C4-2B (cell line): ENCODE results near the gene LARP4B.

ENCODE experiments used
- H3K27ac ChIP-seq: fragments of 450-650 bp; 2 replicates; pipeline ENCODE4 v1.5.1; 2017
- ZFX ChIP-seq: fragments of 450-650 bp; IDR thresholded peaks from 2 replicates; pipeline ENCODE4 v1.6.1; 2017
- TF ChIP-seq, protein P1 (sequence below): fragments of 450-650 bp; conservative IDR thresholded peaks from 2 replicates; pipeline ENCODE4 v1.5.1; 2017; ENCODE audit warnings: mild to moderate bottlenecking

The LARP4B gene

DNA sequence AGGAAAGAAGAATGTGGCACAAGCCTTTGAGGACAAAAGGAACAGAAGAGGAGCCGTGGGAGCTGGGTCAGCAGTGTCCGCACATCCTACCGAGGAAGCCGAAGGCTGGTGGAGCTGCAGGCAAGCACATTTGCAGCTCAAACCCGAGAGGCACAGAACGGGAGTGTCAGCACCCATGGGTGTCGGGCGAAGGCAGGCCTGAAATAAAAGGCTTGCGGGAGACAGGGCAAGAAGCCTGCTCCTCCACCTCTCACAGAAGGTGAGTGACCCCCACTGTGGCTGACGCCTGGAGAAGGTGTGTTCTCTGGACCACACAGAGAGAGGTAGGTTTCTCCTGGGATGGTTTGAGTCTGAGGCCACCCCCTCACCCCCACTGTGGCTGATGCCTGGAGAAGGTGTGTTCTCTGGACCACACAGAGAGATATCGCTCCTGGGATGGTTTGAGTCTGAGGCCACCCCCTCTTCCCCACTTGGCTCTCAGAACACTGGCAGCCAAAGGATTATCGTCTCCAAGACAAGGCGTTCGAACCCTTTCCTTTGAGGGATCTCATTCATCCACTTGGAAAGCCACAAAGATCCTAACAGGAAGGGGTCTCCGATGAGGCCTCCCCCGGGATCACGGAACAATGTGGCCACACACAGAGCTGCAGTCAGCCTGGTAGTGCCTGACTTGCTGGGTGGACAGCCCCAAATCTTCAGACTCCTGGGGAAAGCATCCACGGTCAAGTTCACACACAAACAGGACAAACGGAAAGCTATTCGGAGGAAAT is 35.1 kb upstream of the LARP4B start:
- H3K27ac ChIP-seq = no peak overlapping the region
- no peak for TF ChIP-seq ZFX
- TF ChIP-seq, protein P1, sequence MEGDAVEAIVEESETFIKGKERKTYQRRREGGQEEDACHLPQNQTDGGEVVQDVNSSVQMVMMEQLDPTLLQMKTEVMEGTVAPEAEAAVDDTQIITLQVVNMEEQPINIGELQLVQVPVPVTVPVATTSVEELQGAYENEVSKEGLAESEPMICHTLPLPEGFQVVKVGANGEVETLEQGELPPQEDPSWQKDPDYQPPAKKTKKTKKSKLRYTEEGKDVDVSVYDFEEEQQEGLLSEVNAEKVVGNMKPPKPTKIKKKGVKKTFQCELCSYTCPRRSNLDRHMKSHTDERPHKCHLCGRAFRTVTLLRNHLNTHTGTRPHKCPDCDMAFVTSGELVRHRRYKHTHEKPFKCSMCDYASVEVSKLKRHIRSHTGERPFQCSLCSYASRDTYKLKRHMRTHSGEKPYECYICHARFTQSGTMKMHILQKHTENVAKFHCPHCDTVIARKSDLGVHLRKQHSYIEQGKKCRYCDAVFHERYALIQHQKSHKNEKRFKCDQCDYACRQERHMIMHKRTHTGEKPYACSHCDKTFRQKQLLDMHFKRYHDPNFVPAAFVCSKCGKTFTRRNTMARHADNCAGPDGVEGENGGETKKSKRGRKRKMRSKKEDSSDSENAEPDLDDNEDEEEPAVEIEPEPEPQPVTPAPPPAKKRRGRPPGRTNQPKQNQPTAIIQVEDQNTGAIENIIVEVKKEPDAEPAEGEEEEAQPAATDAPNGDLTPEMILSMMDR = no peak

DNA sequence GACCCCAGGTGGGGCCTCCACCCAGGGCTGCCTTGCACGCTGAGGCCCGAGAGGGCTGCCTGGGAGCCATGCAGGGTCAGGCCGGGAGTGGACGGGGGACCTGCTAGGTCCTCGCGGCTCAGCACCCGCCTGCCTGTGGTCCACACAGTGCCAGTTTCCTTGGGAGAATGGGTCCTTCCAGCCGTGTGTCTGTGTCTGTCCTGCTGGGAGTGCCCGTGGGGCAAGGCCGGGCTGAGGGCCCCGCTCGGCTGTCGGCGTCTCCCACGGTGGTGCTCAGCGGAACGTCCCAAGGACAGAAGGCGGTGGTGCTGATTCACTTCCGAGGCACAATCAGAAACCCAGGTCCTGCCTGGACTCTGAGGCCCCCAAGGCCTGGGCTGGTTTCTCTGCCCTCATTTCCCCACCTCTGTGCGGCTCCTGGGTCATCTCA is 33.5 kb upstream of the LARP4B start:
- no peak for TF ChIP-seq ZFX
- no peak overlapping the region for H3K27ac ChIP-seq

DNA sequence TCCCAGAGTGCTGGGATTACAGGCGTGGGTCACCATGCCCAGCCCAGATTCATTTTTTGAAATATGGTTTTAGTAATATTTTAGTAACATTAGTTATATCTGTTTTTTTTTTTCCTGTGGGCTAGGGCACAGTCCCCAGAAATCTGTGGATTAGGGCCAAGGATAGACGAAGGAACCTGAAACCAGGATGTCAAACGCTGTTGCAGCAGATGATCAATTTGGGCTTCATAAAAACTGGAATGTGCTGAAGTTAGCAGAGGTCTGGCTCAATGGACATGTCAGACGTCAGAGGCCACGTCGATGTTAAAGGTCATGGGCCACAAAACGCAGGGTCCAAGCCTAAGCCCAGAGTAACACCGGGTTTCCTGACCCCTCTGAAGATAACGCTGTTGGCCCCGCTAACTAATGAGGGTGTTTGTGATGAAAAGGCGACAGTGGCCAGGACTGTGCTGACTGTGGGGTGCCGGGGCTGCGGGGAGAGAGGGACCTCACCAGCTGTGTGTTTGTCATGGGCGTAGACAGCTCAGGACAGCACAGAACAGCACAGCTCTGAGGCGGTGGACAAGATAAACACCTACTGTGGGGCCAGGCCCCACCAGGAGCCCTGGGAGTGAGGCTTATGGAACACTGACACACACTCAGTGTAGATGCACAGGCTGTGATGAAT is 32.9 kb upstream of the LARP4B start:
- H3K27ac ChIP-seq = no peak overlapping the region
- TF ChIP-seq, protein P1 = no peak
- TF ChIP-seq ZFX = no peak

DNA sequence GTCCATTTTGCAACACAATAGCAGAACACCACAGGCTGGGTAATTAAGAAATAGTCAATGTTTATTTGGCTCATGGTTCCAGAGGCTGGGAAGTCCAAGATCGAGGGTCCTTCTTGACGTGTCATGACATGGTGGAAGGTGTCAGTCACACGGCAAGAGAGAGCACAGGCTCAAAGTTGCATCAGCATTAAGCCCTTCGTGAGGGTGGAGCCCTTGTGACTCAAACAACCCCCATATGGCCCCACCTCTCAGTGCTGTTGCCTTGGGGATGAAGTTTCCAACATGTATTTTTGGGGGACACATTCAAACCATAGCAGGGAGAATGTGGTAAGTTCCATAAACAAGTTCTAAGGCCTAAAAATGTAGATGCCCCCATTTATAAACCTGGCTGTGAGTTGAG is 32.1 kb upstream of the LARP4B start:
- TF ChIP-seq, protein P1 = no peak
- TF ChIP-seq ZFX = no peak
- no peak overlapping the region for H3K27ac ChIP-seq

DNA sequence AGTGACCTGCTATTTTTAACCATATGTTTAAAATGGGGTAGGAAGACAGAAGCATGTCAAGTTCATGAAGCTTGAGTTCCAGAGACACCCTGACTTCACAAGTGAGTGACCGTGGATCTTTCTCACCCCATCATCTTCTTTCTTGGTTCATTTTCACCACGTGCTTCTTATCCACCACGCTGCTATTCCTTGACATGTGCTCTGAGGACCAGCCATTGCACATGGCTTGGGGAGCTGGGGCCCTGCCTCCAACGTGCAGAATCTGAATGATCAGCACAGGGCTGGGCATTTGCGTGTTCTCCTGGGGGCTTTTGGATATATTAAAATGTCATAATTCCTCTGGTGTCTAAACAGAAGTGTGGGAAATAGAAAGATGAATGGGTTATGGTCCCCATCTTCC is 31.7 kb upstream of the LARP4B start:
- TF ChIP-seq, protein P1 = no peak
- no peak for TF ChIP-seq ZFX
- H3K27ac ChIP-seq = no peak overlapping the region

DNA sequence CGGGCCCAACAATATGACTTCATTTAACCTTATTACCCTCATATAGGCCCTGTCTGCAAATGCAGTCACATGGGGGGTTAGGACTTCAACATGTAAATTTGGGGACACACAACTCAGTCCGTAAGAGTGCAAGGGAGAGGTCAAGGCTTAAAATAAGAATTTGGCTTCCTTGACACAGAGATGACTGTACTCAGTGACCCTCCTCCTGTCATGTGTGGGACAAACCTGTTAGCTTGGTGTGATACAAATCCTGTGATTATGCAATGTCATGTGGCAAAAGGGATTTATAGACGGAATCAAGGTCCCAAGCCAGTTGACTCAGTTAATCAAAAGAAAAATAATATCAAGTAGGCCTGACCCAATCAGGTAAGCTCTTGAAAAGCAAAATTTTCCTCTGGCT is 30.8 kb upstream of the LARP4B start:
- no peak overlapping the region for H3K27ac ChIP-seq
- TF ChIP-seq, protein P1 = no peak
- no peak for TF ChIP-seq ZFX

DNA sequence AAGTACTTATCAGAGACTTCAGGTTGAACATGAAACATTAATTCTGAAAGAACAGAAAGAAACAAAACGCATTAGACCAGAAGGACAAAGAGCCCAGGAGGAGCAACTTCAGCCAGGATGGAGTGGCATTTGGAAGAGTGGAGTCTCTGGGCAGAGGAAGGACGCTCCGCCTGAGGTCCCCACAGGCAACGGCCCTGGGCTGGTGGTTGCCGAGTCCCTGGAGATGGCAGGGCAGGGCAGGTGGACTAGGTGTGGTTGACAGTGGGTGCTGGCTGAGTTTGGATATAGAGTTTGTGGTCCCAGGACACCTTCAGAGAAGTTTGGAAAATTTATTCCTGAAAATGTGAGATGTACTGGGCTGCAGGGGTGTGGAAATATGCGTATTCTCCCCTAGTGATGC is 27.4 kb upstream of the LARP4B start:
- no peak for TF ChIP-seq ZFX
- TF ChIP-seq, protein P1 = no peak
- no peak overlapping the region for H3K27ac ChIP-seq
